Activated naive CD4-positive, alpha-beta T cell treated with Interleukin-2 at 50 U/mL for 16 hours (primary cell): ENCODE data around the gene LTBP4.
"Not testable (repeated sequence)": the region's sequence is repeated elsewhere in the genome, so short reads cannot be mapped to it uniquely, and the experiment has no call there.

Source experiments
- DNase-seq: peaks from one replicate; pipeline ENCODE4 v3.0.0-alpha.2; 2020

The LTBP4 gene

GRCh38 chr19:40601134-40601974 lies at the start of gene LTBP4:
Gene LTBP4, plus strand, starts transcription at chr19:40601369. Its CDS starts 19 bp downstream, at chr19:40601388.
- DNase-seq = peak; percentile 42

- no peak for DNase-seq
Observed at GRCh38 chr19:40552848-40553247, 48.3 kb upstream of the LTBP4 start.

DNA sequence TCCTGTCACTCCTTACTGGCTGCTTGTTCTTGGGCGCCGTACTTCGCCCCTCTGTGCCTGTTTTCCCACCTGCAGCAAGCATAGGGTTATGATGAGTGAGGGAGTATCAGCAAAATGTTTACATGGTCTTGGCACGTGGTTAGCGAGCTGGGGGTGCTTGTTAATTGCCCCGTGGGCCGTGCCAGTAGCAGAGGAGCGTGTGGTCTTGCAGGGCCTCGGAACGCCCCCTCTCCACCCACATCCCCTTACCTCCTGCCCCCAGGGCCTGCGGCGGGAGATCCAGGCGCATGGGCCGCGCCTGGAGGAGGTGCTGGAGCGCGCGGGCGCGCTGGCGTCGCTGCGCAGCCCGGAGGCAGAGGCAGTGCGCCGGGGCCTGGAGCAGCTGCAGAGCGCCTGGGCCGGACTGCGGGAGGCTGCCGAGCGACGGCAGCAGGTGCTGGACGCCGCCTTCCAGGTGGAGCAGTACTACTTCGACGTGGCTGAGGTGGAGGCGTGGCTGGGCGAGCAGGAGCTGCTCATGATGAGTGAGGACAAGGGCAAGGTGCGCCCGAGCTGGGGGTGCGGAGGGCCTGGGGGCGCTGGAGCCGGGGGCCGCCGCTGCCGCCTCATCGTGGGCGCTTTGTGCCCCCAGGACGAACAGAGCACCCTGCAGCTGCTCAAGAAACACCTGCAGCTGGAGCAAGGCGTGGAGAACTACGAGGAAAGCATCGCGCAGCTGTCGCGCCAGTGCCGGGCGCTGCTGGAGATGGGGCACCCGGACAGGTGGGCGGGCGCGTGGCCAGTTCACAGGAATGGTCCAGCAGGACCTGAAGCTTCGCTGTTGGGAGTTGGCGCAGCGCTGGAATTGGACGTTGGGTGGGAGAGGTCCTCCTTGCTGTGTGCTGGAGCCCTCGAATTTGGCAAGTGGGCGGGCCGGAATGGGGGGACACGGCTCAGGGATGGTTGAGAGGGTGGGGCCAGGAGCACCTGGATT lies 47.0 kb upstream of the LTBP4 start:
- DNase-seq = no peak

DNA sequence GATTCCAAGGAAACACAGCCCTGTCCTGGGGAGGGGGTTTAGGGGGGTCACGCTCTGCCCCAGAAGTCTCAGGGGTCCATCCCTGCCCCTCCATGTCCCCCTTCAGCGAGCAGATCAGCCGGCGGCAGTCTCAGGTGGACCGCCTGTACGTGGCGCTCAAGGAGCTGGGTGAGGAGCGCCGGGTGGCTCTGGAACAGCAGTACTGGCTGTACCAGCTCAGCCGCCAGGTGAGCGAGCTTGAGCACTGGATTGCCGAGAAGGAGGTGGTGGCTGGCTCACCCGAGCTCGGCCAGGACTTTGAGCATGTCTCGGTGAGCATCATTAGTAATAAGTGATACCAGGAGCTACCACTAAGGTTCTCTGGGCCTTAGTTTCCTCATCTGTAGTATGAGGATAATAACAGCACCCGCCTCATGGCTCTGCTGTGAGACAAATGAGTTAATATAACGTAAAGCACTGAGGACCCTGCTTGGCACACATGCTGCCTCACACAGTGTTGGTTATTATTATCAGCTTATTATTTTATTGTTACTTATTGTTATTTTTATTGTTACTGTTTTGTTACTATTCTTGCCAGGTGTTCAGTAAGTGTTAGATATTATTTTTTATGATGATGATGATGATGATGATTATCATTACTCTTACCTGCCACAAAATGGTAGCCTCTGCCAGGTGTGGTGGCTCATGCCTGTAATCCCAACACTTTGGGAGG lies 45.0 kb upstream of the LTBP4 start:
- DNase-seq = no peak

- DNase-seq = no peak
Observed at GRCh38 chr19:40556953-40557530, 44.1 kb upstream of the LTBP4 start.

GRCh38 chr19:40559394-40559793 lies 41.8 kb upstream of the LTBP4 start:
- DNase-seq = no peak

DNA sequence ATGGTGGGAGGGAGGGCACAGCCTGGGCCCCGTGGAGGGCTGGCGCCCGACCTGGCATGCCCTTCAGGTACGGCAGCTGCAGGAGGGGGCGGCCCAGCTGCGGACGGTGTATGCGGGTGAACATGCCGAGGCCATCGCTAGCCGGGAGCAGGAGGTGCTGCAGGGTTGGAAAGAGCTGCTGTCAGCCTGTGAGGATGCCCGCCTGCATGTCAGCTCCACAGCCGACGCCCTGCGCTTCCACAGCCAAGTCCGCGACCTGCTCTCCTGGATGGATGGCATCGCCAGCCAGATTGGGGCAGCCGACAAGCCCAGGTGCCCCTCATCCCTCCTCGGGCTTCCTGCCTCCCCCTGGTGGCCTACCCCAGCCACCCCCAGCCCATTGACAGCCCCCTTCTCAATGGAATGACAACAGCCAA lies 41.1 kb upstream of the LTBP4 start:
- no peak for DNase-seq

DNA sequence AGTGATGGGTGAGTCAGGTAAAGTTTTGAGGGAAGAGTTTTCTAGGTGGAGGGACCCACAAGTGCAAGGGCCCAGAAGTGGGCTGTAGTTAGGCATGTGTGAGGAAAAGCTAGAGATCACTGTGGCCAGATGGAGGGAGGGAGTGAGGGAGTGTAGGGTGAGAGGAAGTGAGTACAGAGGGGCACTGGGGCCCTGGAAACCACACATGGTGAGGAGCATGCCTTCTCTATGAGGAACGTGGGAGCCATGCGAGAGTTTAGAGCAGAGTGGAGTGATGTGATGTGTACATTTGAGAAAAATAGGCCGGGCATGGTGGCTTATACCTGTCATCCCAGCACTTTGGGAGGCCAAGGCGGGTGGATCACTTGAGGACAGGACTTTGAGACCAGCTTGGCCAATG lies 39.2 kb upstream of the LTBP4 start:
- DNase-seq = no peak

- DNase-seq = not testable (repeated sequence)
Observed at GRCh38 chr19:40564535-40564934, 36.6 kb upstream of the LTBP4 start.

GRCh38 chr19:40565355-40565754 lies 35.8 kb upstream of the LTBP4 start:
- DNase-seq = no peak

DNA sequence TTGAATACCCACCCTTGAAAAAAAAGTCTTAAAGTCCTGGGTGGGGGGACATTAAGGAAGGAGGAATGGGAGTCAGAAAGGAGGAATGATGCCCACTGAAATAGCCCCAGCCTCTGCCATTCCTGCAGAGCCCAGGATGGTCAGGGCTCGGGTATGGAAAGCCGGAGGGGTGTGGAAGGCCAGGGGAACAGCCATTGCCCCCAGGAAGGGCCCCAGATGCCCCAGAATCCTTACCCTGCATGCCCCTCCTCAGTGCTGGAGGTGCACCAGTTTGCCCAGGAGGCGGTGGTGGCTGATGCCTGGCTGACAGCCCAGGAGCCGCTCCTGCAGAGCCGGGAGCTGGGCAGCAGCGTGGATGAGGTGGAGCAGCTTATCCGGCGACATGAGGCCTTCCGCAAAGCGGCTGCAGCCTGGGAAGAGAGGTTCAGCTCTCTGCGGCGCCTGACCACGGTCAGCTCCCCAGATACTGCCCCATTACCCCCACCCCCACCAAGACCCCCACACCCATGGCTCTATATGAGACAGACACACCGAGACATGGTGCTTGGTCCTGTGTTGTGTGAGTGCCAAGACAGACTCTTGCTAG lies 35.2 kb upstream of the LTBP4 start:
- no peak for DNase-seq

GRCh38 chr19:40567040-40567749 lies 34.0 kb upstream of the LTBP4 start:
- DNase-seq = no peak

DNA sequence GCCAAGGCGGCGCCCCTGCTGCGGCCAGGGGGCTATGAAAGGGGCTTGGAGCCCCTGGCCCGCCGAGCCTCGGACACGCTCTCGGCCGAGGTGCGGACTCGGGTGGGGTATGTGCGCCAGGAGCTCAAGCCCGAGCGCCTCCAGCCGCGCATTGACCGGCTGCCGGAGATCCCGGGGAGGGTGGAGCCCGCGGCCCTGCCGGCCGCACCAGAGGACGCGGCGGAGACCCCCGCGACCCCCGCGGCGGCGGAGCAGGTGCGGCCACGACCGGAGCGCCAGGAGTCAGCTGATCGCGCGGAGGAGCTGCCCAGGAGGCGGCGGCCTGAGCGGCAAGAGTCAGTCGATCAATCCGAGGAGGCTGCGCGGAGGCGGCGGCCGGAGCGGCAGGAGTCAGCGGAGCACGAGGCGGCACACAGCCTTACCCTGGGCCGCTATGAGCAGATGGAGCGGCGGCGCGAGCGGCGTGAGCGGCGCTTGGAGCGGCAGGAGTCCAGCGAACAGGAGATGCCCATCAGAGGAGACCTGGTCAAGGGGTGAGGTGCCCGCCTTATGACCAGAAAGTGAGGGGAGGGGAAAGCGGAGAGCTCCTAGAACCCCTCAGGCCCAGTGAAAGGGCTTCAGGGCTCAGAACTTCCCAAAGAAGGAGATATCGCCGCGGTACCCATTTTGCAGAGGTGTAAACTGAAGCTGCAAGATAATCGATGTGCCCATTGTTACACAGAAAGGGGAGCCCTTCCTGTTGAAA lies 33.2 kb upstream of the LTBP4 start:
- DNase-seq = no peak

GRCh38 chr19:40570313-40571004 lies 30.7 kb upstream of the LTBP4 start:
- DNase-seq = peak; percentile 93

DNA sequence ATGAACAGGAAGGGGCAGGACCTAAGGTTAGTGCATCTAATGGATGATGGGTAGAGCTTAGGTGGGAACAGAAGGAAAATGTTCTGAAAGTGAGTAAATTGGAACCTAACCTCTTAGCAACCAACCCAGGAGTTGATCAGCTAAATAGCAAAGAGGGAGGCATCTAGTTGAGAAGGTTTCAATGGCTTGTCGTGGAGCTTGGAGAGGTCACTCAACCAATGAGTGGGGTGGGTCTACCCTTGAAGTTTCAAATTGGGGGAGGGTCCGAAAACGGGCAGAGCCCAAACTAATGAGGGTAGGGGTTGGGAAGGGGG lies 30.2 kb upstream of the LTBP4 start:
- no peak for DNase-seq

DNA sequence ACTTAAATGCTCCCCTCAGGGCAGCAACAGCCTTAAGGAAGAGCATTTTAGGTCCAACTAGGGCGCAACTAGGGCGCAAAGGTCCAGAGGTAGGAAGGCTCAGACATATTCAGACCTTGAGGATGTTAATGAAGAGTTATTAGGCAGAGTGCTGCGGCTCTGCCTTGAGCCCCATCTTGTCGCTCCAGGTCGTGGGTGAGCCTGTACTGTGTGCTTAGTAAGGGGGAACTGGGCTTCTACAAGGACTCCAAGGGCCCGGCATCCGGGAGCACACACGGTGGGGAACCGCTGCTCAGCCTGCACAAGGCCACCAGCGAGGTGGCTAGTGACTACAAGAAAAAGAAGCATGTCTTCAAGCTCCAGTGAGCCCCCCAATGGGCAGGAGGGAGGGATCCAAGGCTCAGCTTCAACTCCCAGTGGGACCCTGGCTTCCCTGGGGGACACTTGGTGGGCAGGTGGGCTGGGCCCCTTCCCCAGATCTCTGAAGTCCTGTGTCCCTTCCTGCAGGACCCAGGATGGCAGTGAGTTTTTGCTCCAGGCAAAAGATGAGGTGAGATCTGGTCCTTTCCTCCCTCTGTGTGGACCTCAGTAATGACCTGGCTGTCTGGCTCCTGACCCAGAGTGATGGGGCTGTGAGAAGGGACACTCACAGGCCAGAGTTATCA lies 29.2 kb upstream of the LTBP4 start:
- DNase-seq = no peak

DNA sequence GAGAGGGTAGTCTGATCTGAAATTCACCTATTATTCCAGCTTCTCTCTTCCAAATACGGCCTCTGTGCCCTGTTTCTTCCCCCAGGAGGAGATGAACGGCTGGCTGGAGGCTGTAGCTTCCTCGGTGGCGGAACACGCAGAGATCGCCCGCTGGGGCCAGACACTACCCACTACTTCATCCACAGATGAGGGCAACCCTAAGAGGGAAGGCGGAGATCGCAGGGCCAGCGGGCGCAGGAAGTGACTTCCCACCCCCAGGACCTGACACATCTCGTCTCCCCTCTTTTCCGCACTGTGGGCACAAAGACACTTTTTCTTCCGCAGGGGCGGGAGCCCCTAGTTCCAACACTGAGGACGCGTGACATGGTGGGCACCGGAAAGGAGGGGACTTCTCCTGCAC lies 25.8 kb upstream of the LTBP4 start:
- DNase-seq = no peak

GRCh38 chr19:40576151-40576584 lies 25.0 kb upstream of the LTBP4 start:
- peak; percentile 35 for DNase-seq

GRCh38 chr19:40576585-40577451 lies 24.4 kb upstream of the LTBP4 start, which contains the start of gene SHKBP1:
Gene SHKBP1, plus strand, starts transcription at chr19:40576873. Its CDS starts 27 bp downstream, at chr19:40576900.
- DNase-seq = peak; percentile 94
